Measurements from ENCODE around the gene TMEM185B.

TMEM185B gene

DNA sequence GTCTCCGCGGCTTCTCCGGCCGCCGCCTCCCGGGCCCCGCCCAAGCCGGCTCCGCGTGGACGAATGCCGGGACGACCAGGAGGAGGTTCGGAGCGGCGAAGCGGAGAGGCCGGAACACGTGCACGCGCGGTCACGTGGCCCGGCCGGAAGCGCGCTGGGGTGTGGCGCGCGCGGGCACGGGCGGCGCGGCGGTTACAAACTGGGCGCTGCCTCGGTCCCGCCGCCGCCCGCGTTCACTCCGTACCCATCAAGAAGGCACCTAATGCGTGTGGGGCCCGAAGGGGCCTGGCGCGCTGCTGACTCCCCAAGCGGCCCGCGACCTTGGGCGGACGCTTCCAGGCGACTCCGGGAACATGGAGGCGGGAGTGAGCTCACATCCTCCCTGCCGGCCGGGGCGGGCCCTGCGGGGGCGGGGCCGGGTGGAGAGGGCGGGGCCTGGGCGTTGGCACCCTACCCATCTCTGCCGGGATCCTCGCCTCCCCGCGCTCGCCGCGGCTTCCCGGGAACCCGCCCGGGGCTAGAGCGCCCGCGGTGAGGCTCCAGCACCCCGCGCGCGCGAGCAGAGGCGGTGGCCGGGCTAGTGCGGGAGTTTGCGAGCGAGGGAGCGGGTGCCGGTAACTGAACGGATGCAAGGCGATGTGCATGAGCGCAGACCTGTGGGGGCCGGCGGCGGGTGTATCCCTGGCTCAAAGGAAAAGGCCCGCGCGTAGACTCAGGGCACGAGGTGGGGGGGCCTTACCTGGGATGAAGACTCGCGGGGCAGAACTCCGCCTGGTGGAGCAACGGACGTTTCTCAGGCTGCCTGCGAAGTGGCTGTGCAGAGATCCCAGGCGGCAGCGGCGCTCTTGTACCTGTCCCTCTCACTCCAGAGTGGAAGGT is at the start of gene TMEM185B:
TSS of gene TMEM185B (minus strand) at position 367 of the 879 bp plus-strand sequence. CDS start 424 bp downstream, outside the sequence.
- TF ChIP-seq, protein P1, sequence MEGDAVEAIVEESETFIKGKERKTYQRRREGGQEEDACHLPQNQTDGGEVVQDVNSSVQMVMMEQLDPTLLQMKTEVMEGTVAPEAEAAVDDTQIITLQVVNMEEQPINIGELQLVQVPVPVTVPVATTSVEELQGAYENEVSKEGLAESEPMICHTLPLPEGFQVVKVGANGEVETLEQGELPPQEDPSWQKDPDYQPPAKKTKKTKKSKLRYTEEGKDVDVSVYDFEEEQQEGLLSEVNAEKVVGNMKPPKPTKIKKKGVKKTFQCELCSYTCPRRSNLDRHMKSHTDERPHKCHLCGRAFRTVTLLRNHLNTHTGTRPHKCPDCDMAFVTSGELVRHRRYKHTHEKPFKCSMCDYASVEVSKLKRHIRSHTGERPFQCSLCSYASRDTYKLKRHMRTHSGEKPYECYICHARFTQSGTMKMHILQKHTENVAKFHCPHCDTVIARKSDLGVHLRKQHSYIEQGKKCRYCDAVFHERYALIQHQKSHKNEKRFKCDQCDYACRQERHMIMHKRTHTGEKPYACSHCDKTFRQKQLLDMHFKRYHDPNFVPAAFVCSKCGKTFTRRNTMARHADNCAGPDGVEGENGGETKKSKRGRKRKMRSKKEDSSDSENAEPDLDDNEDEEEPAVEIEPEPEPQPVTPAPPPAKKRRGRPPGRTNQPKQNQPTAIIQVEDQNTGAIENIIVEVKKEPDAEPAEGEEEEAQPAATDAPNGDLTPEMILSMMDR (IDR thresholded peaks at IDR 0.05; ENCODE audit: low read depth, low read length): peak; percentile 18

DNA sequence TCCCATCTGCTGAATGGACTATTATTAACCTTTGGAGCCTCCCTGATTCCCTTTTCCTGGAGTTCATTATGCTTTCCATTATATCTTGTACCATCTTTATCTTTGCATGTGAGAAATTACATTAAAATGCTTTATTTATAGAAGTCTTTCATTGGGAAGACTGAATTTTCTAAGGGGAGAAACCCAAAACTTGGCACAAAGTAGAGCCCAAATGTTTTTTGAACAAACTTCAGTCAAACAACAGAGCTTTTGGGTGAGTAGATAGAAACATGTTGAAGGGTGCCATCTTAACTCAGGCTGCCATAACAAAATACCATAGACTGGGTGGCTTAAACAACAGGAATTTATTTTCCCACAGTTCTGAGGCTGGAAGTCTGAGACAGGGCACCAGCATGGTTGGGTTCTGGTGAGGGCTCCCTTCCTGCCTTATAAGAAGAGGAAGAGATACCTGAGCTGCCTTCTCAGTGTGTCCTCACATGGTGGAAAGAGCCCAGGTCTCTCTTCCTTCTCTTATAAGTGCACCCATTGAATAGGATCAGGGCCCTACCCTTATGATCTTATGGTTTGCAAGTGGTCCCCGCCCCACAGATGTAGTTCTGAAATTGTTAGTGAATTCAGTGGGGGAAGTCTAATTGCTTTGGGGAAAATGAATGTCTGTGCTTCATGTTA is 48.6 kb upstream of the TMEM185B start:
- TF ChIP-seq, protein P1 (IDR thresholded peaks at IDR 0.05; ENCODE audit: low read depth, low read length): no peak
- no peak for DNase-seq (ENCODE audit: extremely low read depth, low read depth)

More for the DNA sequence above, at the start of gene TMEM185B:
- peak; percentile 55 for DNase-seq (ENCODE audit: extremely low read depth, low read depth)

DNA sequence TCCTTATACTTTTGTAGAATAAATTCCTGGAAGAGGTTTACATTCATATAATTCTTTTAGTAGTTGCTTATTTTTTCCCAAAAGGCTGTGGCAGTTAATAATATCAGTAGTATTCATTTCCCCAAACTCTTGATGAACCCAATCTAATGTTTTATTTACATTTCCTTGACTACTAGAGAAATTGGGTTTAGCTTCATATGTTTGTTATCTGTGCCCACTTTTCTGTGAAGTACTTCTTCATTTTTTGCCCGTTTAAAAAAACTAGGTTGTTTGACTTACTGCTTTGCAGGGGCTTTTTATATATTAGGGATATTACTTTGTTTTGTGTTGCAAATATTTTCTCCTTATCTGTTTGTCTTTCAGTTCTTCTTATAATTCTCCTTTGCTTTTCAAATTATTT is 46.6 kb upstream of the TMEM185B start:
- no peak for DNase-seq (ENCODE audit: extremely low read depth, low read depth)
- TF ChIP-seq, protein P1 (IDR thresholded peaks at IDR 0.05; ENCODE audit: low read depth, low read length): no peak

DNA sequence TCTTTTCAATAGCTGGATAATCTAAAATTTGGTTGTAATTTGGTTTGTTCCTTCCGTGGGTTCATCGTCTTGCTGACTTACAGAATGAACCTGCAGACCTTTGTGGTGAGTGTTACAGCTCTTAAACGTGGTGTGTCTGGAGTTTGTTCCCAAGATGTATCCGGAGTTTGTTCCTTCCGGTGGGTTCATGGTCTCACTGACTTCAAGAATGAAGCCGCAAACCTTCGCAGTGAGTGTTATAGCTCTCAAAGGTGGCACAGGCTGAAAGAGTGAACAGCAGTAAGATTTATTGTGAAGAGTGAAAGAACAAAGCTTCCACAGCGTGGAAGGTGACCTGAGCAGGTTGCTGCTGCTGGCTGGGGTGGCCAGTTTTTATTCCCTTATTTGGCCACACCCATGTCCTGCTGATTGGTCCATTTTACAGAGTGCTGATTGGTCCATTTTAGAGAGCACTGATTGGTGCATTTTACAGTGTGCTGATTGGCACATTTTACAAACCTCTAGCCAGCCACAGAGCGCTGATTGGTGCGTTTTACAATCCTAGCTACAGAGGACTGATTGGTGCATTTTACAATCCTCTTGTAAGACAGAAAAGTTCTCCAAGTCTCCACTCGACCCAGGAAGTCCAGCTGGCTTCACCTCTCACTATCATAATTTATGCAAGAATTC is 46.0 kb upstream of the TMEM185B start:
- TF ChIP-seq, protein P1 (IDR thresholded peaks at IDR 0.05; ENCODE audit: low read depth, low read length): no peak
- no peak for DNase-seq (ENCODE audit: extremely low read depth, low read depth)

DNA sequence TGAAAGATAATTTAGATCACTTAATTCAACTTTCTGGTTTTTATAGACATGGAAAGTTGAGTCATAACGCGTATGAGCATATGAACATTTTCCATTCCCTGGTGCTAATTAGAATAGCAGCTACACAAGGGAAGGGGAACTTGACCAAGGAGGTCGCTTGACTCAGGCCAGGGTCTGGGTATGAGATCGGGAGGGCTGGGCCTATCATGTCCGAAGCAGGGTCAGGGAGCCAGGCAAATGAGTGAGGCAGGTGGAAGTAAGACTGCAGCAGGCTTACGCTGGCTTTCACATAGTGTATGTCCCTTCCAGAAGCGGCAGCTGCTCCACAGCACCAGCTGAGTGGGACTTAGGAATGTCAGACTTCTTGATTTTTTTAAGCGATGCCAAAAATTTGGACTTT is 44.1 kb upstream of the TMEM185B start:
- TF ChIP-seq, protein P1 (IDR thresholded peaks at IDR 0.05; ENCODE audit: low read depth, low read length): no peak
- no peak for DNase-seq (ENCODE audit: extremely low read depth, low read depth)

DNA sequence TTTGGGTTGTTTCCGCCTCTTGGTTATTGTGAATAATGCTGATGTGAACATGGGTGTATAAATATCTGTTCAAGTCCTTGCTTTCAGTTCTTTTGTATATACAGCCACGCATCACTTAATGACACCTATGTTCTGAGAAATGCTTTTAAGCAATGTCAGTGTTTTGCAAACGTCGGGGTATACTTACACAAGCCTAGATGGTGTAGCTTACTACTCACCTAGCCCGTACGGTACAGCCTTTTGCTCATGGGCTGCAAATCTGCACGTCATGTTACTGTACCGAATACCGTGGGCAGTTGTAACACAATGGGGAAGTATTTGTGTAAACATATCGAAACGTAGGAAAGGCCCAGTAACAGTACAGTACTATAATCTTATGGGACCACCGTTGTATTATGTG is 41.8 kb upstream of the TMEM185B start:
- DNase-seq (ENCODE audit: extremely low read depth, low read depth): no peak
- TF ChIP-seq, protein P1 (IDR thresholded peaks at IDR 0.05; ENCODE audit: low read depth, low read length): no peak

Data from AG09319 (cell line).